GM21825 (cell line): Measurements from ENCODE around the gene ZBTB16.
"Not testable (repeated sequence)": the region's sequence is repeated elsewhere in the genome, so short reads cannot be mapped to it uniquely, and the experiment has no call there.

Experiments
- ATAC-seq: cut with Tn5 transposase; IDR thresholded peaks from one replicate; pipeline ENCODE4 v1.9.1; 2021; ENCODE audit warnings: mild to moderate bottlenecking, moderate library complexity; ENCODE audit not compliant: unreplicated experiment

ZBTB16 gene

GRCh38 chr11:114040706-114041211, 18.8 kb upstream of the ZBTB16 start:
- no peak for ATAC-seq

- ATAC-seq, result no peak
These were observed 17.3 kb upstream of the ZBTB16 start for GRCh38 chr11:114042234-114042633.

- ATAC-seq, result no peak
These were observed 15.3 kb upstream of the ZBTB16 start for GRCh38 chr11:114044042-114044871.

GRCh38 chr11:114047327-114047726, 12.2 kb upstream of the ZBTB16 start:
- ATAC-seq, result no peak

- ATAC-seq, result no peak
These were observed 10.5 kb upstream of the ZBTB16 start for GRCh38 chr11:114049050-114049449.

GRCh38 chr11:114049766-114050165, 9.7 kb upstream of the ZBTB16 start:
- ATAC-seq, result not testable (repeated sequence)

- no peak for ATAC-seq
These were observed 9.1 kb upstream of the ZBTB16 start for GRCh38 chr11:114050258-114050927.

GRCh38 chr11:114051558-114051957, 8.0 kb upstream of the ZBTB16 start:
- ATAC-seq, result no peak

- no peak for ATAC-seq
These were observed 7.4 kb upstream of the ZBTB16 start for GRCh38 chr11:114052160-114052559.

- ATAC-seq, result no peak
These were observed 6.1 kb upstream of the ZBTB16 start for GRCh38 chr11:114053406-114053805.

GRCh38 chr11:114054806-114055205, 4.7 kb upstream of the ZBTB16 start:
- ATAC-seq, result no peak

- no peak for ATAC-seq
These were observed 3.1 kb upstream of the ZBTB16 start for GRCh38 chr11:114056409-114056808.

- no peak for ATAC-seq
These were observed 2.4 kb upstream of the ZBTB16 start for GRCh38 chr11:114057147-114057546.

GRCh38 chr11:114057605-114058004, 1.9 kb upstream of the ZBTB16 start:
- no peak for ATAC-seq

GRCh38 chr11:114058026-114058706, 1.3 kb upstream of the ZBTB16 start:
- no peak for ATAC-seq

- no peak for ATAC-seq
These were observed 637 bp upstream of the ZBTB16 start for GRCh38 chr11:114058871-114059277.

GRCh38 chr11:114059984-114060391, 477 bp downstream of the ZBTB16 start:
- no peak for ATAC-seq

GRCh38 chr11:114060392-114061047, 1.0 kb downstream of the ZBTB16 start:
- ATAC-seq, result no peak

- ATAC-seq, result no peak
These were observed 1.7 kb downstream of the ZBTB16 start for GRCh38 chr11:114061048-114061680.

- ATAC-seq, result no peak
These were observed 2.2 kb downstream of the ZBTB16 start for GRCh38 chr11:114061681-114062049.

- ATAC-seq, result no peak
These were observed 2.8 kb downstream of the ZBTB16 start for GRCh38 chr11:114062272-114062671.
